ENCODE results near the gene IQCM.

Gene IQCM

DNA sequence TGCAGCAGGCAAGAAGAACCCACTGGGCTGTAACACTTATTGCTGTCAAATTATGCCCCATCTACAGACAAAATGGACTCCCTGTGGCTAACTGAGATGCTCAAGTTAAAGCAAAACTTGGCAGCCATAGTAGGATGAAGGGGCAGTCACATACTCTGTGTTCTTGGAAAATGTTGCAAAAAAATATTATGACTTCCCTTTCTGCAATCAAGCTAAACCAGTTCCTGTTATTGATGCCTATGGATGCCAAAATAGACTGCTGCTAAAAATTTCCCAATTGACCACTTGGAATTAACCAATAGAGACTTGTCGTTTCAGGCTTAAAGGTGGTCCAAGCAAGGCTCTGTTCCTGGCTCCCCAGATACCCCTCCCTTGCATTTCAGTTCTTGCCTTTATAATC is 49.5 kb downstream of the IQCM start:
- no peak for DNase-seq

GRCh38 chr4:149765630-149766029 is 50.0 kb downstream of the IQCM start:
- DNase-seq = no peak

GRCh38 chr4:149755969-149756368 is 59.7 kb downstream of the IQCM start:
- no peak for DNase-seq

DNA sequence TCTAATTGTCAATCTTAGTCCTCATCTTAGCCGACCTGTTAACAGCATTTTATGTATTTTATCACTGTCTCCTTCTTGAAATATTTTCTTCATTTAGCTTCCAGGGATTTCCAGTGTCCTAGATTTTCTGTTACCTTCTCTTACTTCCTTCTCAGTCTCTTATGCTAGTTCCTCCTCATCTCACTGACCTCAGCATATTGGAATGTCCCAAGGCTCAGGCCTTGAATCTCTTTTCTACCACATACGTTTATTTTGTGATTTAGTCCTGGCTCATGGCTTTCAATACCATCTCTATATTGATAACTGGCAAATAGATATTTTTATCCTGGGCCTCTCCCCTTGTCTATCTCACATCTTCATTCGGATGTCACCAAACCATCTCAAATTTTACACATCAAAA is 61.1 kb downstream of the IQCM start:
- DNase-seq = no peak

DNA sequence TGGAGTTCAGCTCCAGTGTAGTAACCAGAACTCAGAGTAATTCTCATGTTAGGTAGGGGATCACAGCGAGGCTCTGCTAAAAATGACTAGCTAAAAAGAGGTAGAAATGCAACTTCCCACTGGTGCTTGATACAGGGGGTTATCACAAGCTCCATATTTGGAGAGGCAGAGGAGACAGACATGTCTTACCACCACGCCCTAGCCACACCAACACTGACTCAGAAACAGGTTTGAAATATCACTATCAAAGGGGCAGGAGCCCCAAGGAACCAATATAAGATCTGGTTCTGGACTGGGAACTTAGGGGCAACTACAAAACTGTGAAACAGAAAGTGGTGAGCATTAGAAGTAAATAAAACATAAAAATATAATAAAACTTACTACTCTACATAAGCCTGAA is 62.9 kb downstream of the IQCM start:
- no peak for DNase-seq

- no peak for DNase-seq
Observed at GRCh38 chr4:149751174-149751573, 64.5 kb downstream of the IQCM start.

- DNase-seq = no peak
Observed at GRCh38 chr4:149749784-149750183, 65.9 kb downstream of the IQCM start.

- DNase-seq = no peak
Observed at GRCh38 chr4:149747646-149748045, 68.0 kb downstream of the IQCM start.

GRCh38 chr4:149746276-149746675 is 69.4 kb downstream of the IQCM start:
- DNase-seq = no peak

- DNase-seq = no peak
Observed at GRCh38 chr4:149741186-149741831, 74.3 kb downstream of the IQCM start.

GRCh38 chr4:149738156-149738555 is 77.5 kb downstream of the IQCM start:
- DNase-seq = no peak

GRCh38 chr4:149735796-149736195 is 79.8 kb downstream of the IQCM start:
- DNase-seq = no peak

DNA sequence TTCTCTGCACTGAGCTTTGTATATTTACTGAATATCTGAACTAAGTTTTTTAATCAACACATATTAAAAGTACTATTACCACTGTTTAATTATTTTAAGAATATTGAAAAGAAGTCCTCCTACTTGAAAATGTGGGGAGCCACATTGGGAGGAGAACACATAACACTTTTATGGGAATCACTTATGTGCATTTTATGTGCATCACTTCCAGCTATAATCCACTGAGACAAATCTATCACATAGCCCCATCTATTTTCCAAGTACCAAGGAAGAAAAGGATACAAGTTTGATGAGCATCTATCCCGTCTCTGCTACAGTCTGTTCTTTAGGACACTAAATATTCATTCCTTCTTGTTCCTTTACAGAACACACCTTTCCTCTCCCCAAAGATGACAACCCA is 87.2 kb downstream of the IQCM start:
- no peak for DNase-seq

DNA sequence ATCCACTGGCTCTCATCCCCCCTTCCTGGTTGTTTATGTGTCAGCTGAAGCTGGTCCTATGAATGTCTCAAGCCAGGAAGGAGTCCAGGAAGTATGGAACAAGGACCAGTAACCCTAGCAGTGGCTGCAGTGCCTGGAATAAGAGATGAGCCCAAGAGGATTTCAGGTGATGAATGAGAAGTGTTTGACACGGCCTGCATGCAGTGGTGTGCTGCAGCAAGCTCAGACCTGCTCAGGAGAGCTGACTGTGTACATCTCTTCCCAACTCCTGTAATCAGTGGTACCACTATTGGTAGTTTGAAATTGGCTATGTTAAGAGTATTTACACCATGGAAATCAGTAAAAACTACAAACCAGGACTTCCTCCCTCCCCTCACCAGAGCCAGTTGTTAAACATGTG is 88.0 kb downstream of the IQCM start:
- DNase-seq = no peak

DNA sequence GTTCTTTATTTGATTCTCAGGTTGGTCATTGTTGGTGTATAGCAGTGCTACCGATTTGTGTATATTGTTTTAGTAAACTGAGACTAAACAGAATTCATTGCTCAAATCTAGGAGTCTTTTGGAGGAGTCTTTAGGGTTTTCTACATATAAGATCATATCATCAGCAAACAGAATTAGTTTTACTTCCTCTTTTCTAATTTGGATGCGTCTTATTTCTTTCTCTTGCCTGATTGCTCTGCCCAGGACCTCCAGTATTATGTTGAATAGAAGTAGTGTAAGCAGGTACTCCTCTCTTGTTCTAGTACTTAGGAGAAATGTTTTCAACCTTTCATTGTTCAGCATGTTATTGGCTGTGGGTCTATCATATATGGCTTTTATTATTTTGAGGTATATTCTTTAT is 92.6 kb downstream of the IQCM start:
- no peak for DNase-seq

DNA sequence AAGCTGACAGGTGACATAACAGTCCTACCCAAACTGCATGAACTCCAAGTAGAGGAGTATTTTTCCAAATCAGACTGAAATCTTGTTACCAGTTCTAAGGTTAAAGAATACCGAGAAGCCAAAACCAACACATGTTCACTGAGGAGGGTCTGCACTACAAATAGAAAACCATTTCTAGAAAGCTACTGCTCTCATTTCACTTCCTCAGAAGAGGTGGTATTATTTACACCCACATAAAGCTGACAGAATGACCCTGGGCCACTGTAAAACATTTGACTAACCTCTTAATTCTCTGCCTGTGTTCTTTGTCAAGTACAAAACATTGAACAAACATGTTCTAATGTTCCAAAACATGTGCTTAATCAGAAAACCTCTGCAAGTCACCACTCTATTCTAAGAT is 95.8 kb downstream of the IQCM start:
- DNase-seq = no peak

DNA sequence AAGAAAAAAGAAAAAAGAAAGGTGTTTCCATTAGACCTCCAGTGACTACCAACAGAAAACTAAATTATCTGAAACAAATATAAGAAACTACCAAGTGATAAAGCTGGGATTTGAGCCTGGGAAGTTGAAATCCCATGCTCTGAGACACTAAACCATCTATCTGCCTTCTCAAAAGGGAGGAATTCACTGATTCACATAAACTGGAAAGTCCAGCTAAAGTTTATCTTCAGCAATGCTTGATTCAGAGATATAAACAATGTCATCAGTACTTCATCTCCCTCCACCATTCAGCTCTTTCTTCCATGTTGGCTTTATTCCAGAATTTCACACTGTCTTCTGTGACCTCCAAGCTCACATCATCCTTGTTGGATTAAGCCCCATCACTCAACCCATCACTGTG is 96.3 kb downstream of the IQCM start:
- DNase-seq = no peak

- no peak for DNase-seq
Observed at GRCh38 chr4:149718500-149718899, 97.1 kb downstream of the IQCM start.

DNA sequence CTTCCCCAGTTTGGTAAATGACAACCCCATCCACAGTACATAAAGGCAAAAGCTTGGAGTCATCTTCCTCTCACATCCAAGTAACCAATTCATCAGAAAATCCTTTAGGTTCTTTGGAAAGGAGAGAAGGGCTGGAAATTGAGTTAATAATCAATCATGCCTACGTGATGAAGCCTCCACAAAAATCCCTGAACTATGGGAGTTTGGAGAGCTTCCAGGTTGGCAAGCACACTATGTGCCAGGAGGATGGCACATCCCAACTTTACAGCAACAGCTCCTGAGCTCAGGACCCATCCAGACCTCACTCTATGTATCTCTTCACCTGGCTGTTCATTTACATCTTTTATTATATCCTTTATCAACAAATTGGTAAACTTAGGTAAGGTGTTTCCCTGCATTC is 98.9 kb downstream of the IQCM start:
- no peak for DNase-seq

DNA sequence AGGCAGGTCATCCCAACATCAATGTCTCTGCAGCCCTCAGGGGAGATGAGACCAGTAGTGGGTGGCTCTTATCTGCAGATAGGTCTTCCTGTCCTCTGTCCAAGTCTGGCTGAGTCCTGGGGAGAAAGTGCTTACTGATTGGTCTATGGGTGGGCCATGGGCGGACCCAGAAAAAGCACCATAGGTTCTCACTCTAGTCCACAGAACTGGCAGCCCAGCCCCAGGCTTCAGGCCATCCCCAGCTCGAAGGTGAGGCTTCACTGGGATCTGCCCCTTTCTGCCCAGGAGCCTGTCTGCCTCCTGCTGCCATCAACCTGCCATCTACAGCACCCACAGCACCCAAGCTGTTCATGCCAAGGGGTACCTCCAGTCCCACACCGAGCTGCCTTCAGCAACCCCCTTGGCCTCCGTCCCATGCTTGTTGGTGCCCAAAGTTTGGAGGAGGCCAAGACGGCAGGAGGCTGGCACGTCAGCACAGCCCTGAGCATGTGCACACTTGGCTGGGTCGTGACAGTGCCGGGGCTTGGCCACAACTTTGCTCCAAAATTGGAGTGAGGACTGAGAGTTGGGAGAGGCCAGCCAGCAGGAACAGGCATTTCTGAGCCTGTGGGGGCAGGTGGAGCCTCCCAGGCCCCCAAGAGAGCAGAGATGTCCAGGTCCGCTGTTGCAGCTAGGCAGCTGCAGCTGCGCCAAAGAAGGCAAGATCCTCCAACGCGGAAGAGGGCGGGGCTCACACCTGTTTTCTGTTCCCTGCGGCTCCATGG is 99.6 kb downstream of the IQCM start:
- no peak for DNase-seq

GRCh38 chr4:149713031-149713430 is 102.6 kb downstream of the IQCM start:
- DNase-seq = no peak

DNA sequence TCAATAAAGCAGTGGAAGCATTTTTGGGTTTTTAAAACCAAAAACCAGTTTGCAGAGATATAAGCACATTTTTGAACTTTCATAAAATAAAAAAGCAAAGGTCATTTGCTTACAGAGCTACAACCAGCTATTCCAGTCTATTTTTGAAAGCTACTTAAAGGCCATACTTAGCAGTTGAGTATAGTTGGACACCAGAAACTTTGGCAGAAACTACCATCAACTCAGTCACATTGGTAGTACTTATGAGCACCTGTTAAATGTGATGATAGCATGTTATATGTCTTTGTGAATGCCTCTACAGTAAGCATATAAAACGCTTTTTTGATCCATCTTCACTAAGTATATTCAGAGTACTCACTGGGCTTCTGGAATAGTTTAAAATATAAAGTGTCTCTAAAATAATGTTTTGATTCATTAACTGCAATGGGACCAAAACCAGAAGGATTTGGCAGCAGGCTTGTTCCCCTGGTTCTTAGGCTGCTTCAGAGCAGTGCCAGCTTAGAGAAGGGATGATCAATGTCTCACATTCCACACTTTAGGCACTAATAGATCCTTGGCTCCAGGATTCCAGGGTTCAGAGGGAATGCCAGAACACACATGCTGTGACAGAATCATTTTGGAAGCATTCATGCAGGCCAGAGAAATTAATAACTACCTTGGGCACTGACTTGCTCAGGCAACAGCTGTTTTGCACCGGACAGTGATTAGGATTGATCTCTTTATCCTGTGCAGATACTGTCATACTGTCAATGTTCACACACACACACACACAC is 103.9 kb downstream of the IQCM start:
- DNase-seq = no peak

GRCh38 chr4:149709640-149710039 is 106.0 kb downstream of the IQCM start:
- no peak for DNase-seq

GRCh38 chr4:149708513-149709130 is 107.0 kb downstream of the IQCM start:
- DNase-seq = no peak

Measured in activated CD8-positive, alpha-beta memory T cell treated with anti-CD3 and anti-CD28 coated beads for 24 hours (primary cell).